SJSA1 (cell line): ENCODE results near the gene CLTB. TPM values are rescaled to one million over a fixed set of nuclear protein-coding genes. Genes with fewer than 3 reads are reported as not detected.

Experiments used
- DNase-seq, 2 experiments: peaks; one replicate each; pipeline ENCODE4 v3.0.0-alpha.2; 2015 to 2020; ENCODE audit warnings: low spot score in 2 of 2, low read depth in 1 of 2
- H3K27ac ChIP-seq: fragments of 250-450 bp; sonication (Bioruptor Pico); 2 replicates; pipeline ENCODE4 v1.5.1; 2020; ENCODE audit warnings: mild to moderate bottlenecking, moderate library complexity
- H3K27me3 ChIP-seq: fragments of 250-450 bp; sonication (Bioruptor Pico); replicated peaks from 2 replicates; pipeline ENCODE4 v1.5.1; 2020; ENCODE audit warnings: mild to moderate bottlenecking, moderate library complexity
- H3K36me3 ChIP-seq: fragments of 250-450 bp; sonication (Bioruptor Pico); 2 replicates; pipeline ENCODE4 v1.5.1; 2020; ENCODE audit warnings: mild to moderate bottlenecking
- H3K4me1 ChIP-seq: fragments of 250-450 bp; sonication (Bioruptor Pico); replicated peaks from 2 replicates; pipeline ENCODE4 v1.6.1; 2021; ENCODE audit warnings: mild to moderate bottlenecking
- H3K4me3 ChIP-seq: fragments of 250-450 bp; sonication (Bioruptor Pico); 2 replicates; pipeline ENCODE4 v1.5.1; 2020; ENCODE audit warnings: mild to moderate bottlenecking
- H3K9me3 ChIP-seq: fragments of 250-450 bp; sonication (Bioruptor Pico); replicated peaks from 2 replicates; pipeline ENCODE4 v1.5.1; 2020; ENCODE audit warnings: mild to moderate bottlenecking
- total RNA-seq: library from RNA; depleted of rRNA; stranded (reverse); fragments of >200 nt; shearing (Covaris generic); gene quantifications from 2 replicates; pipeline ENCODE4 v1.2.3, GENCODE V29; 2014

CLTB gene
- total RNA-seq, 1 experiment from 2014 or later: 206 TPM

GRCh38 chr5:176406436-176407052 is 9.8 kb downstream of the CLTB start:
- no peaks in the 10 kb centered on the region for H3K27me3 ChIP-seq
- no peaks in the 10 kb centered on the region for H3K9me3 ChIP-seq
- H3K36me3 ChIP-seq: peaks cover 64% of the 10 kb centered on the region
- DNase-seq: no peak
- 0 out of 2 replicates have a peak, but pooled peaks cover under 1% of the 10 kb centered on the region for H3K4me1 ChIP-seq
- H3K4me3 ChIP-seq: no peak overlapping the region
- H3K27ac ChIP-seq: no peak overlapping the region

DNA sequence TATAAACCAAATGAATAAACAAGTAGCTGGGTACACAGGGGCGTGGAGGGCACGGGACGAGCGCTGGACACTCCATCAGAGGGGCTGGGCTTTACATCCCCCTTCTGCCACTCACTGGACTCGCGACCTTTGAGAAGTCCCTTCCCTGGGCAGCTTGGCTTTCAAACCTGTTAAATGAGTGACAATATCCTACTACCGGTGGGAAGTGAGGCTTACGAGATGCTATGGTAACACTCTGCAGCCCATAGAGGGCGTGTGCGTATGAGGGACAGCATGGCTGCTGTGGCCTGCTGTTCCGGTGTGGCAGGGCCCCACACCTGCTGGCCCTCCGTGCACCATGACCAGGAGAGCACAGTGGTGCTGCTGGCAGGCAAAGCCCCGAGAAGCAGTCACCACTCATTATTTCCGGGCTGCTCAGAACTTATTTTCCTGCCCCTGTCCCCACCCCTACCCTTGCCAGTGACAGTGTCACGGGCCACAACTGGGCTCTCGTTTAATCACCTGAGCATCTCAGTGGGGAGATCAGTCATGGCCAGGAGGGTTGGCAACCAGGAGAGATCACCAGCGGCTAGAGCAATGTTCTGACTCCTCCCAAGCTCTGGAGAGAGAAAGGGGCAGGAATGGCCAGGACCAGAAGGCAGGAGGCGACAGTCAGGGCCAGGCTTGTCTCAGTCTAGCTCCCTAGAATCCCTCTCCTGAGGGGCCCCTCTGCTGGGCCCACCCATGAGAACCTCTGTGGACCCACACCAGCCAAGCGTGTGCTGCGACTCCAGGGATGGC is 10.5 kb downstream of the CLTB start:
- Histone ChIP-seq H3K4me1 (no peaks in the 10 kb centered on the region), H3K9me3 (no peaks in the 10 kb centered on the region), H3K27ac (no peak overlapping the region), H3K4me3 (no peak overlapping the region), H3K27me3 (no peaks in the 10 kb centered on the region), H3K36me3 (peaks cover 61% of the 10 kb centered on the region)
- no peak for DNase-seq

DNA sequence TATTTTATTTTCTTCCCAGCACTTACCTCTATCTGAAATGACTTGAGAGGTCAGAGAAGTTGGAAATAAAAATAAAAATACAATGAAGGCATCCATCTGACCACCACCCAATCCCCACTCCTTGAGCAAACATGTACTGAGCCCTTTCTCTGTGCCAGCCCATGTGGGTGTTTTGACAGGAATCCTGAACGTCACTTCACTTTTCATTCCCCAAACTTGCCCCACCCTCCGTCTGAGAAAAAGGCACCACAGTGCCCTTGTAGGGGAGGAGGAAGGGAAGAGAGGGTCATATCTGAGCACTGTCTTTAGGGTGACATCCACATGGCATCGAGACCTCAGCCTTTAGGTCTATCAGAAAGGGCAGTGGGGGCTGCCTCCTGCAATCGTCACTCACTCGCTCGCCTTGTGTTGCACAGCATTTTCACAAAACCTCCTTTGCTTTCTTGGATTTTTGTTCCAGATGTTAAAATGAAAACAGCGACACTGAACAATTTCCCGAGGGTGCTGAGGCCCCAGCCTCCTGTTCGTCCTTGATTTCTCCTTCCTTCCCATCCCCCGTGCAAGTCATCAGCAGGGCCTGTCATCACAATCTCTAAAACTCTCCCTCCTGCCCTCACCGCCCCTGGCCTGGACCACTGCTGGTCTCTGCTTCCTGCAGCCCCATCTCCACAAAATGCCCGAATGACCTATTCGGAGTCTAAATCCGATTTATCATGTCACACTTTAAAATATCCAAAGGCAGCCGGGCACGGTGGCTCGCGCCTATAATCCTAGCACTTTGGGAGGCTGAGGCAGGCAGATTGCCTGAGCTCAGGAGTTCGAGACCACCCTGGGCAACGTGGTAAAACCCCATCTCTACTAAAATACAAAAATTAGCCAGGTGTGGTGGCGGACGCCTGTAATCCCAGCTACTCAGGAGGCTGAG is 14.8 kb downstream of the CLTB start:
- no peak overlapping the region for H3K4me3 ChIP-seq
- H3K4me1 ChIP-seq: no peaks in the 10 kb centered on the region
- no peaks in the 10 kb centered on the region for H3K9me3 ChIP-seq
- H3K36me3 ChIP-seq: peaks cover 56% of the 10 kb centered on the region
- DNase-seq: no peak
- no peaks in the 10 kb centered on the region for H3K27me3 ChIP-seq
- H3K27ac ChIP-seq: no peak overlapping the region

GRCh38 chr5:176400382-176401156 is 15.8 kb downstream of the CLTB start:
- Histone ChIP-seq H3K27ac (no peak overlapping the region), H3K4me1 (no peaks in the 10 kb centered on the region), H3K9me3 (no peaks in the 10 kb centered on the region), H3K36me3 (peaks cover 54% of the 10 kb centered on the region), H3K4me3 (no peak overlapping the region), H3K27me3 (no peaks in the 10 kb centered on the region)
- no peak for DNase-seq

- DNase-seq: no peak
- H3K4me3 ChIP-seq: no peak overlapping the region
- H3K27ac ChIP-seq: no peak overlapping the region
- peaks cover 55% of the 10 kb centered on the region for H3K36me3 ChIP-seq
- no peaks in the 10 kb centered on the region for H3K9me3 ChIP-seq
- no peaks in the 10 kb centered on the region for H3K27me3 ChIP-seq
- H3K4me1 ChIP-seq: no peaks in the 10 kb centered on the region
Observed at GRCh38 chr5:176397736-176398420, 18.5 kb downstream of the CLTB start.

DNA sequence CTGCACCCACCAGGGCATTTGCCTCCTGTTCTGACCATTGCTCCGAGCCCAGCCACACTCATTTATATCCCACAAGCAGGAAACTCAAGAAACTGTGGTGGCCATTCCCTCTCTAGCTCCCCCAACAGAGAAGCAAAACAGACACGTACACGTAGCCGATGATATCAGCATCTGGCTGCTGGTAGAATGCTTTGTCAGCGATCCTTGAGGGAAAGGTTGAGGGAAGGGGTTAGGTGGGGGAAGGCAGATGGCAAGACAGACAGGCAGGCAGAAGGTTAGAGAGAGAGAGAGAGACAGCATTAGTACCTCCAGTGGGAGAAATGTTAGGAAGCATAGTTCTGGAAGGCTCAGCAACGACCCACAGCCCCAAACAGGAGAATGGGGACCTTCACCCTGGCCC is 20.0 kb downstream of the CLTB start:
- no peak for DNase-seq
- peaks cover 66% of the 10 kb centered on the region for H3K36me3 ChIP-seq
- no peaks in the 10 kb centered on the region for H3K4me1 ChIP-seq
- H3K27ac ChIP-seq: no peak overlapping the region
- no peaks in the 10 kb centered on the region for H3K9me3 ChIP-seq
- H3K4me3 ChIP-seq: no peak overlapping the region
- H3K27me3 ChIP-seq: no peaks in the 10 kb centered on the region

DNA sequence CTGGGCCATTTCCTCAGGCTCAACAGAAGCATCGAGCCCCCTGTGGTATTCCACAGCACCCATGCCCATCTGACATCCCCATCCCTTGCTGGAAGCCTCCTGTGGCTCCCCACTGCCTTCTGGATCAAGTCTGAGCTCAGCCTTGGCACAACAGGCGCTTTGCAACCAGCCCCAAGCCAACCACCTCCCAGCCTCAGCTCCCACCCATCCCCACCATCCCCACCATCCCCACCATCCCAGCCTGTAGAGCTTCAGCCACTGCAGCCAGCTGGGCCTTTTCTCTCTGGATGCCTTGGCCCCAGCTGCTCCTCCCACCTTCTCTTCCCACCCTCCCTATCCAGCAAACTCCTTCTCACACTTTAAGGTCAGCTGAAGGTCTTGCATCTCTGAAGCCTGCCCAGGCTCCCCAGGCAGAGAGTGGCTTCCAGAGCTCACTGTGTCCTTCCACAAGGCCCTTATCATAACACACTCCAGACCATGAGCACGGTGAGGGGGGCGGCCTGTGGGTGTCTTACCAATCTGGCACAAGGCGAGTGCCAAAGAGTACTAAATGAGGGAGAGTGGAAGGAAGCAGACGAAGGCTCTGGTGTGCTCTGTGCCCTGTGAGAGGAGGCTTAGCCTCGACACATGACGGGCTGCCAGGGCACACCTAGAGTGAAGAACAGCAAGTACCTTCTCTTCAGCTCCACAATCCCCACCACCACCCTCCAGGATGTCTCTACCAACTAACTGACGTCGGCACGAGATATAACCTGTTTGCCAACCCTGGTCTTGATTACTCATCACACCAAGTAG is 21.3 kb downstream of the CLTB start:
- Histone ChIP-seq H3K36me3 (peaks cover 71% of the 10 kb centered on the region), H3K27ac (no peak overlapping the region), H3K4me1 (no peaks in the 10 kb centered on the region), H3K9me3 (no peaks in the 10 kb centered on the region), H3K27me3 (no peaks in the 10 kb centered on the region), H3K4me3 (no peak overlapping the region)
- no peak for DNase-seq

DNA sequence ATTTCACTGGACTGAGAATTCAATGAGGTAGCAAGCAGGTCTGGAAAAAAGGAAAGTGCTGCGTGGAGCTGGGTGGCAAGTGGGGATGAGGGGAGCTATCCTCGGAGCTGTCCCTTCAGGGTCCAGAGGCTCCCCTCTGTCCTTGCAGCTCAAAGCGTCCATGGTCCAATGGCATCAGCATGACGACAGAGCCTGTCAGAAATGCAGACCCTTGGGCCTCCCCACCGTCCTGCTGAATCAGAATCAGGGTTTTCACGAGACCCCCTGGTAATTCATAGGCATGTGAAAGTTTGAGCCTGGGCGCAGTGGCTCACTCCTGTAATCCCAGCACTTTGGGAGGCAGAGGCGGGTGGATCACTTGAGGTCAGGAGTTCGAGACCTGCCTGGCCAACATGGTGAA is 22.2 kb downstream of the CLTB start:
- no peak for DNase-seq
- peaks cover 5% of the 10 kb centered on the region for H3K4me1 ChIP-seq
- H3K27me3 ChIP-seq: no peaks in the 10 kb centered on the region
- peaks cover 76% of the 10 kb centered on the region for H3K36me3 ChIP-seq
- no peak overlapping the region for H3K4me3 ChIP-seq
- no peak overlapping the region for H3K27ac ChIP-seq
- H3K9me3 ChIP-seq: no peaks in the 10 kb centered on the region

DNA sequence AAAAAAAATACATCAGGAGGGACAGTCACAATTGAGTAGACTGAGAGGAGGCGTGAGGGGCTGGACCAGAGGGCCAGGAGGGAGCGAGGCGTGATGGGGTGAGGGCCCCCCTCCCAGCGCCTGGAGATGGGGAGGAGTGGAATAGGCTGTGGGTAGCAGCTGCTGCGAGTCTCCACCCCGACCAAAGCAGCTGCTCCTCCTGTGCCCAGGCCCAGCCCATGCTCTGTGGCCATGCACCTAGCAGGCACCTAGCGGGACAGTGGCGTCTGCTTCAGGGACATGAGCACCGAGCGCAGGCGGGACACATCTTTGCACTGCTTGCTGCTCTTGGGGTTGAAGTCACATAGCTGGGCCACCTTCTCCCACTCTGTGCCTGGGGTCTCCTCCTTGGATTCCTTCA is 23.8 kb downstream of the CLTB start:
- H3K36me3 ChIP-seq: peaks cover 72% of the 10 kb centered on the region
- no peak overlapping the region for H3K27ac ChIP-seq
- peaks cover 7% of the 10 kb centered on the region for H3K4me1 ChIP-seq
- H3K4me3 ChIP-seq: no peak overlapping the region
- DNase-seq: no peak
- no peaks in the 10 kb centered on the region for H3K27me3 ChIP-seq
- no peaks in the 10 kb centered on the region for H3K9me3 ChIP-seq

DNA sequence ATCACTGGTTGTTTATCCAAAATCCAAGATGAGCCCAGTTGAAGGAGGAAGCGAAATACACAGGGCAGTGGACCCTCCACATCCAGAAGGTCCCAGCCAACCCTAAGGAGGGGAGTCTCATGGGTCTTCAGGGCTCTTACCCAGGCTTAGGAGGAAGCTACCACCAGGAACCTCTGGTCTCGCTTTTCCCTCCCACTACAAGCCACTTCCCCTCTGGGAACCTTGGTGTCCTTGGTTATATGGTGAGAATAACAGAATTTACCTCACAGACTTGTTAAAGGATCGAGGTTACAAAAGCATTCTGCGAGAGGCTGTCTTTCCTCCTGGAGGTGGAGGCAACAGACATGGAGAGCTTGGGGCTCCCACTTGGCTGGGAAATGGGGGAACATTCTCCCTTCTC is 24.3 kb downstream of the CLTB start:
- Histone ChIP-seq H3K9me3 (no peaks in the 10 kb centered on the region), H3K4me3 (no peak overlapping the region), H3K4me1 (peaks cover 13% of the 10 kb centered on the region), H3K27me3 (no peaks in the 10 kb centered on the region), H3K27ac (no peak overlapping the region), H3K36me3 (peaks cover 76% of the 10 kb centered on the region)
- DNase-seq: no peak

DNA sequence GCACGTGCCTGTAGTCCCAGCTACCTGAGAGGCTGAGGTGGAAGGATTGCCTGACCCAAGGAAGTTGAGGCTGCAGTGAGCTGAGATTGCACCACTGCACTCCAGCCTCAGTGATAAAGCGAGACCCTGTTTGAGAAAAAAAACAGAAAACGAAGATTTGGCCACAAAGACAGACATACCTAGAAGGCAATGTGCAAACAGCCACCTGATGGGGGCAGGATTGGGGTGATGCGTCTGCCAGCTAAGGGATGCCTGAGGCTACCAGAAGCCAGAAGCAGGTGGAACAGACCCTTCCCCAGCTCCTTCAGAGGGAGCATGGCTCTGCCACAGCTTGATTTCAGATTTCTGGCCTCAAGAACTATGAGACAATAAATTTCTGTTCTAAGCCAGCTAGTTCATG is 24.9 kb downstream of the CLTB start:
- peaks cover 75% of the 10 kb centered on the region for H3K36me3 ChIP-seq
- no peak overlapping the region for H3K27ac ChIP-seq
- no peaks in the 10 kb centered on the region for H3K9me3 ChIP-seq
- H3K27me3 ChIP-seq: no peaks in the 10 kb centered on the region
- peaks cover 14% of the 10 kb centered on the region for H3K4me1 ChIP-seq
- no peak for DNase-seq
- H3K4me3 ChIP-seq: no peak overlapping the region
